Glomerular visceral epithelial cell (primary cell): ENCODE data around the gene OR51A2.
"Not testable (repeated sequence)": the region's sequence is repeated elsewhere in the genome, so short reads cannot be mapped to it uniquely, and the experiment has no call there.

Experiments used
- DNase-seq: peaks from one replicate; pipeline ENCODE4 v3.0.0-alpha.2; 2016; ENCODE audit errors: extremely low spot score

The OR51A2 gene, protein sequence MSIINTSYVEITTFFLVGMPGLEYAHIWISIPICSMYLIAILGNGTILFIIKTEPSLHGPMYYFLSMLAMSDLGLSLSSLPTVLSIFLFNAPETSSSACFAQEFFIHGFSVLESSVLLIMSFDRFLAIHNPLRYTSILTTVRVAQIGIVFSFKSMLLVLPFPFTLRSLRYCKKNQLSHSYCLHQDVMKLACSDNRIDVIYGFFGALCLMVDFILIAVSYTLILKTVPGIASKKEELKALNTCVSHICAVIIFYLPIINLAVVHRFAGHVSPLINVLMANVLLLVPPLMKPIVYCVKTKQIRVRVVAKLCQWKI

DNA sequence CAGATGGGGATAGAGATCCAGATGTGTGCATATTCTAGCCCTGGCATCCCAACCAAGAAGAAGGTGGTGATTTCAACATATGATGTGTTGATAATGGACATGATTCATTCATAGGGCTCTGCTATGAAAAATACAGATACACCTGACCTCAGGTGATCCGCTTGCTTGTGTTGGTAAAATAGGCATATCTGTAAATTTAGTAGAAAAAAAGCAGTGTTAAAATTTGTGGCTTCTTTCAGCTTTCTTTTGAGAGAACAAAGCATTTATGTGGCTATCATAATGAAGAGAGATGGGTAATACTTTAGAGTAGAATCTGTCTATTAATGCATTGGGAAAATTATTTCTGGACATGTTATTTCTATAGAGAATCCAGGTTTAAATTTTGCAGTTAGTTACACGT, at the start of gene OR51A2:
Gene OR51A2 (minus strand): TSS at position 101 of the 400 bp plus-strand sequence. CDS start 0 bp downstream, at position 101.
- not testable (repeated sequence) for DNase-seq

DNA sequence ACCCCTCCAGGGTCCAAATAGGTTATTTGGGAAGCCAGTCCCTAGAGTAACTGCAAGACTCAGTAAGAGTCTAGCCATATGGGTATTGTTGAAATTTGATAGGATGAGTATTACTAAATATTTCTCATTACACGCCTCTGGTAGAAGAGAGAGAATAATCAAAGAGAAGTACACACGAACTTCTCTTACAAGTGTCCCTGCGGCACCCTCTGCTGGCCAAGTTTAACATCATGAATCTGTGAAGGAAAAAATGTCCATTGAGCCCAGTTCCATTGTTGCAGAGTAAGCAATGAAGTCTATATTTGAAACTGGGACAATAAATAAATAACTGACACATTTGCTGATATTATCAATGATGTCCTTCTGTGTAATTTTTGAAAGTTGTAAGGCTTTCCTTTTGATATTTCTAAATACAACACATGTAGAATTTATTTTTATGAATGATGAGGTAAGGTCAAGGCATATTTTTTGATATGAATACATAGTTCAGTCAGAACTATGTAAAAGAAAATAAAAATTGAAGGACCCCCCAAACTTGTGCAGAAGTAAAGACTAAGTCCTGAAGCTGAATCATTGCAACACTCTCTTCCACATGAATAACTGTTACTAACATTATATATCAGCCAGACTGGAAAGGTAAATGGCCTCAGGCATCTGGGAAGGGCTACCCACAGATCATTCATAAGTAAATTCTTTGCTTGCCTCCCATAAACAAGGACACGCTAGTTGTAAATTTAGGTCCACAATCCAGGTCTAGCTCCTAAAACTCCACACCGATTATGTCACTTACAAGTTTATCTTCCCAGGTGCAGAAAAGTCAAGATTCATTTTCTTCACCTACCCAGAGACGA, 49.1 kb upstream of the OR51A2 start:
- DNase-seq: peak; percentile 44

DNA sequence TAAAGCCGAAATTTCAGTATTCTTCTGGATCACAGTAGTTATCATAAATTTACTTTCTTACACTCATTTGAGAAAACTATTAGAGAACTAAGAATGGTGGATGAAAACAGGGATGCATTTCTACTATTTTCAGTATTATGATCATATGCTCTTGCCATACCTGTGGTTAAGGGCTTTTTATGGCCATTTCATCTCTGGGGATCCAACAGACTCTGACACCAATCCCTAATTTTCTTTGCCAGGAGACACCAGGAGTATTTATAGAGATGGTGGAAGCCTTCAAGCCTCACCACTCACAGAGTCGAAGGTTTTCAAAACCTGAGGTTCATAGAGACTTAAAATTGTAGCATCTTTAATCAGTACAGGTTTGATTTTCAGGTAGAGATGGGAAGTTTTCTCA, 39.0 kb upstream of the OR51A2 start, which contains the start of gene OR51L1:
Gene OR51L1 (plus strand): TSS at position 301 of the 400 bp plus-strand sequence. CDS start 4,132 bp downstream, outside the sequence.
- DNase-seq: no peak

DNA sequence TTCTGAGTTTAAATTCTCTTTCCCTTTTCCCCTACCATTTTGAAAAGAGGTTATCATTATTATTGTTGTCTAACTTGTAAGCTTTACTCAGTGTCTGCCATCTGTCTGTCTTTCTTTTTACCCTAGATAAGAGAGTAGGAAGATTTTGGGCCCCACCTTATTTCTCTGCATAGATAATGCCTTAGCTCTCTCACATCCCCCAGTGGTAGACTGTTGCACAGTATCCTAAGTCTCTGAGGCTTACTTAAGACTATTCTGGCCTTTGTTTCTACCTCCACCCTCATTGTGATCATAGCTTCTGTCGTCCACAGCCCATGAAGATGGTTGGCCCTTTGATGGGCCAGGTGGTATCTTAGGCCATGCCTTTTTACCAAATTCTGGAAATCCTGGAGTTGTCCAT, 35.5 kb upstream of the OR51A2 start:
- DNase-seq: no peak

DNA sequence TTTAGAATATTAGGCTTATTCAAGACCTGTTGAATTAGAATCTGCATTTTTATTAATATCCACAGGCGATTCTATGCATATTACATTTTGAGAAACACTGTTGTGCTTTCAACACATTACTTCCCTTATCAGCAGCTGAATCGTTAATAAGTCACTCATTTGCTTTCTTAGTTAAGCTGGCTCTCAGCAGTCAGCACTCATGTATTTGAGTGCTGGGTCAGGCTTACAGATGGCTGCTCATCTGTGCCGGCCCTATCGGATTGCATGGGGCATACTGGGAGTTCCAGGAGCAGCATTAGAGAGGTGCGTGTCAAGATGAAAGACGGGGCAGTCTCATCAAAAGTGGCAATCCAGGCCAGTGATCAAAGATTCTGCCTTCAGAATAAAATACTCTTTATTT, 28.3 kb upstream of the OR51A2 start:
- DNase-seq: peak; percentile 44

DNA sequence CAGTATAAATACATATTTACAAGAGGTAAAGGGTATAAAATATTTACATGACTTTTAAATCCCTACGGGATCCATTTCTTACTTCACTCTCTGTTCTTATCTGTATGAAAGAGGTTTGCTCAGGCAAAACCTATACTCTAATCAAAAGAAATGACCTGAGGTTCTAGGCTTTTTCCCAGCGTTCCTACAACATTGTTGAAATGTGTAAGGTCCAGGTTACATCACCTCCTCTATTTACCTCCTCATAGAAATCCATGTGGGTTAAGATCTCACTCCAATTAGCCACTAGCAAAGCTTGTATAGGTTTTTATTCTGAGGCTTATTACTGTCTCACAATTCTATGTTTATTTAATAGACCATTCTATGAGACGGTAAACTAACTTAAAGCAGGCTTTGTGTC, 27.2 kb upstream of the OR51A2 start:
- DNase-seq: no peak

DNA sequence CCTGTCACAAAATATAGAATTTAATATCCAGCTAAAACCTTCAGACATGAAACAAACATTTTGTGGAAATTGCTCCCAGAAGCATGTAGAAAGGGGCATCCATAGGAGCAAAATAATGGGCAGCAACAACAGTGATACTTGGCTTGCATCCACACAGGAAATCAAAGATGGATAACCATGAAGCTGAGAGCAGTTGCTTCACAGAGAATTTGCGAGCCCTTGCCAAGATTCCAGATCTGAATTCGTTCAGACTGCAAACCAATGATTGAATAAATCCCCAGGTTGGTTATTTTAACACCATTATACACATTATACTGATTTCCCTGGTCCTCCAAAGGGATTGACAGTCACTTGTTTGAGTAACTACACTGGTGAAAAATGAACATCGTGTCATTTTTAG, 23.5 kb upstream of the OR51A2 start:
- DNase-seq: no peak

DNA sequence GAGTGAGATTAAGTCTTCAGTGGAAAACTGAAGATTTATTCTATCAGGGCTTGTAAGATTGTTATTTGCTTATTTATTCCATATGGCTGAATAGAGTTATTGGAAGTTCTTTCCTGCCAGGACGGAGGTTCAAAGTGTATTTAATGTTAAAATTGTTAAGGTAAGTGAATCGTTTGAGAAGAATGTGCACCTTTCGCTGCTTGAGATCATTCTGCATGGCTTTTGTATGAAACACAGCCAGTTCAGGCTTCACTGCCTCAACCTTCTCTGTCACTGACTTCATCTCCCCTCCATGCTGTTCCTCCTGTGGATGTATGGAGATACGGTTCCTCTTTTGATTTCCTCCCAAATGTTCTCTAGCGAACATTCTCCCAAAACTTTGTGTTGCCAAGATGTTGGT, 19.9 kb upstream of the OR51A2 start:
- DNase-seq: no peak

DNA sequence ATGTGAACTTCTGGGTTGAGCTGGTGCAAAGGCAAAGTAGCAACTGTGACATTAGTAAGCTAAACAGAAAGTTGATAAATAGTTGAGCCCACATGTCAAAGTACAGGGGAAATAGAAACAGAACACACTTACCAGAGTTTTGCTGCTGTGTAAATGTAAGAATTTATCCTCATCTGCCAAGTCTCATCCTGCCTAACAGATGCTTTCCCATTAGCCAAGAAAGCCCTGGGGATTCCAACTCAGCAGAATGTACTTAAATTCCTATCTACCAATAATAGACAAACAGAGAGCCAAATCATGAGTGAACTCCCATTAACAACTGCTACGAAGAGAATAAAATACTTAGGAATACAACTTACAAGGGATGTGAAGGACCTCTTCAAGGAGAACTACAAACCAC, 7.3 kb upstream of the OR51A2 start:
- DNase-seq: no peak

DNA sequence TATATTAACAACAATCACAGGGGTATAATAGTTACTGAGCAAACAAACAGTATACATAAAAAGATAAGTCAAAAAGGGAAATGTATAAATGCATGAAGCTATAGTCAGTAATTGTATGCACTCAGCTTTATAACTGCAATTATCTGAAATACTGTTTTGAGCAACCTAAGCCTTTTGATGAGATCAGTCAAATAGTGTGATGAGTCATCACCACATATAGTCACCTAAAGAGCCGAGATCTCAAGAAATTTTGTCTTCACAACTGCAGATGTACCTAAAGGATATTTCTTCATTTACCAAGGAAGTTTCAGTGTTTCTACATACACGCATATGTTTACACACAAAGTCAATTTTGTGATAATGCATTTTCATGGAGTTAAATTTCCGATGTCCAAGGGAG, 5.4 kb upstream of the OR51A2 start:
- no peak for DNase-seq

DNA sequence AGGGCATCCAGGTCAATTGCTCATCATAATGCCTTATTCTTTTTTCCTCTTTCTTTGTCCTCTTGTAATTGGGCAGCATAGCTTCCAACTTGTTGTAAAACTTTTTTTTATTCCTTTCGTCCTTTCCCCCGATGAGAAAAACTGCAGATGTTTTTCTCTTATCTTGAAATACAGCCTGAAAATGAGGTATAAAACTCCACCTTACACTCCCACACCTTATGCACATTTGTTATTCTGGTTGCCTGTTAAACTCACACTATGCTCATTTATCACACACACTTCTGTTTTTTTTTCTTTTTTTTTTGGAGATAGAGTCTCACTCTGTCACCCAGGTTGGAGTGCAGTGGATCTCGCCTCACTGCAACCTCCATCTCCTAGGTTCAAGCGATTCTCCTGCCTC, 1.9 kb upstream of the OR51A2 start:
- no peak for DNase-seq

DNA sequence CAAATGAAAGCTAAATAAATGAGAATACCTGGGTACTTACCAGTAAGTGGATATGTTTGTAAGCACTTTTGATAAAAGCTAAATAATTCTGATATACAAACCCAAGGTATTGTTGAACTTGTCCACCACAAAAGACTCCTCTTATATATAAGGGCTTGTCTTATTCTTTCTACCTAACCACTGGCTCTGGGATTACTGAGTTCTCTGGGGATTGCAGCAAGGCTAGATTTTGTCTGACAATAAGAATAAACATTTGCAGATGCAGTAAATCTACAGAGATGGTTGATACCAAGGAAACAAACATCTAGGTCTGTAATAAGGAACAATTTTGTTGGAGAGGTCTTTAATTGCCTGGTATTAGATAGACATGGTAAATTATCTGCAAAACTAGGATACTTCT, 8.0 kb downstream of the OR51A2 start, which contains the start of gene OR51A4:
Gene OR51A4 (minus strand): TSS at position 101 of the 400 bp plus-strand sequence. CDS start 505 bp downstream, outside the sequence.
- DNase-seq: no peak

DNA sequence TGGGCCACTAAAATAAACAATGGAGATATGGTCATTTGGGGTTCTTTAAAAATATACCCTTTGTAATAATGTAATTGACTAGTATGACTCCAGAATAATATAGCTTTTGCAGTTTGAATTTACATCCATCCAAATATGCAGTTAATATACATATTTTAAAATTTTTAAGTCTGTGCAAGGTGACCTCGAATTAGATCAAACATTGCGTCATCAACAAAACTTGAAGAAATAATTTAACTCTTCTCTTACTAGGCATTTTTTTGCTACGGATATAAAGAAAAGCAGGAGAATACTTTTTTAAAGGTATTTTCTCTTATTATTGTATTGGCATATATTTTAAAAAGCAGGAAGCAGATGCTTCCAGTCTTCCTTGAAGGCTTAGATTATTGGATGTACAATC, 18.8 kb downstream of the OR51A2 start:
- DNase-seq: no peak

DNA sequence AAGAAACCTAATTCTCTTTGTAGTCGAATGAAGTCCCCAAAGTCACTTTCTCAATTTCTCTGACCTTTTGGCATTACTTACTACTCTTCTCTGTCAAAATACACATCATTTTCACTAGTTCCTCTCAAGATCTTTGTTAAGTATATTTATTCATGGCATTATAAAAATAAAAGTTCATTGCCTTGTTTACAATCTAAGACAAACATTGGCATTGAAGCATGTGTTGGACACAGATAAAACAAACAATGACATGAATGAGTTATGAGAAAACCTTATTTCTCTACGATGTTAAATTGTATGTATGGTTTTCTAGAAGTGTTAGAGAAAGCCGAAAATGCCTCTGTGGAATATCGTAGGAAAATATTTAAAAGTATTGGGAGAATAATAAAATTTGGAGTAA, 22.8 kb downstream of the OR51A2 start:
- no peak for DNase-seq

DNA sequence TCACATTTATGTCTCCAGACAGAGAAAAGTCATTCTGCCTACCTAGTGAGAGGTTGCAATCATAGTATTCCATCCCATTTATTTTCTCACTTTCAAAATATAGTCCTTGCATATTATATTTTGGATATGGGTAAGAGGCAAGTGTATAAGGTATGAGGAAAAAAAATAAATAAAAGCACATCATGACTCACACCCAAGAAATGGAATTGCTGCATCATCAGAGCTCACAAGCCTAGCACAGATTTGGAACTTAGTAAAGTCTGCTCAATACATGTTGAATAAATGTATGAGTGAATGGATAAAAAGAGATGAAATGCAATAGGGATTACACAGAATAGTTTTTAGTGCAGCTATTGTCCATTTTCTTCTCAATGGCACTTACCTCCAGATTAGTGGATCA, 28.9 kb downstream of the OR51A2 start:
- DNase-seq: no peak

DNA sequence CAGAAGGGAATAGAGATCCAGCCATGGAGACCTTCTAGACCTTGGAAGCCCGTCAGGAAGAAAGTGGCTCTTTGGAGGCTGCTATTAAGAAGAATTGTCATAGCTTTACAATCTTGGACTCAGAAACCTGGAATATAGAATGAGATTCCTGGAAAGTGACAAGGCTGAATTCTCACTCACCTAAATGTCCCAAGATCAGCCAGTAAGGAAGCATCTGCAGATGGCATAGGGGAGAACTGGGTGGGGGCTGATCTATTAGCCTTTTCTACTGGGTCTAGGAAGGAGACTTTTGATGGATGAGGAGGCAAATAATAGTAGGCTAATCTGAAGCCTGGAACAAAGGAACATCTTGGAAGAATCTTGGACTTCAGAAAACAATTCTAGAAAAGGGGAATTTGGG, 31.3 kb downstream of the OR51A2 start, which contains the start of gene OR51G1:
Gene OR51G1 (minus strand): TSS at position 101 of the 400 bp plus-strand sequence. CDS start 0 bp downstream, at position 101.
- no peak for DNase-seq

DNA sequence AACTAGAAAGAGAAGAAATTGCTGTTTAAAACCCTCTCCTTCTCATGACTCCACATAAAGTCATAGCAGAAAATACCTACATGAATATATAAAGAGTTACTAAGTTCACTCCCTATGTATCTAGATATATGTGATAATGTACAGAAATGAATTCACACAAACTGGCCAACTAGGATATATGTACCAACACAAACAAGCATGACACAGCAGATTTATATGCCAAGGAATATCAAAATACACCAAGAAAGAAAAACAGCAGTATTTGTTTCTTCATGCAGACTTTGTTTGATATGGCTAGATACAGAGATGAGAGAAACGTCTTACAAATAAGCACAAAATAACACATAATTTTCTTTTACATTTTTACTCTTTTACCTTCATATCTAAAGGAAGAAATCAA, 33.2 kb downstream of the OR51A2 start:
- no peak for DNase-seq

DNA sequence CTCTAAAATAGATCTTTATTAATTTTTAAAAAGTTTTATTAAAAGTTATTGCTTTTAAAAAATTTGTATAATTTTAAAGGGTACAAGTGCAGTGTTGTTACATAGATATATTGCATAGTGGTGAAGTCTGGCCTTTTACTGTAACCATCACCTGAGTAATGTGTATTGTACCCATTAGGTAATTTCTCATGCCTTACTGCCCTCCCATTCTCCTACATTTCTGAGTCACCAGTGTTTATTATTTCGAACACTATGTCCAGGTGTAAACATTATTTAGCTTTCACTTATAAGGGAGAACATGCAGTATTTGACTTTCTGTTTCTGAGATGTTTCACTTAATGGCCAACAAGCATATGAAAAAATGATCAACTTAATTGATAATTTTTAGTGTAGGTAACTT, 33.7 kb downstream of the OR51A2 start:
- no peak for DNase-seq

DNA sequence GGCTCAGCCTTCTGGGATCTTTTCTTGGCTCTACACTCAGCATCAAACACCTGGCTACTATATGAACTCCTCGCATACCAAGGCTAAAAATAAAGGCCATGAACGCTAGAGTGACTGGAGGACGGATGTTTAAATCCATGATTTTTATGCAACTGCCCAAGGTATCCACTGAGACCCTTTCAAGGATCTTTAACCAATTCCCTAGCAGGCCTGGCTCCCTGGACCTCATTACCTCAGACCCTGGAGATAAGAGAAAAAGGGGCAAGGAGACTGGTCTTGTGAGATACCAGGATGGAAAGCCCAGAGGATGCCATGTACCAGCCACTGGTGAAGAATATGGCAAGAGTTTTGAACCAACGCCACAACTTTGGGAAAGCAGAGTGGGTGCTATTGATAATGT, 36.3 kb downstream of the OR51A2 start, which contains the start of gene OR51G2:
Gene OR51G2 (minus strand): TSS at position 101 of the 400 bp plus-strand sequence. CDS start 3,687 bp downstream, outside the sequence.
- no peak for DNase-seq

DNA sequence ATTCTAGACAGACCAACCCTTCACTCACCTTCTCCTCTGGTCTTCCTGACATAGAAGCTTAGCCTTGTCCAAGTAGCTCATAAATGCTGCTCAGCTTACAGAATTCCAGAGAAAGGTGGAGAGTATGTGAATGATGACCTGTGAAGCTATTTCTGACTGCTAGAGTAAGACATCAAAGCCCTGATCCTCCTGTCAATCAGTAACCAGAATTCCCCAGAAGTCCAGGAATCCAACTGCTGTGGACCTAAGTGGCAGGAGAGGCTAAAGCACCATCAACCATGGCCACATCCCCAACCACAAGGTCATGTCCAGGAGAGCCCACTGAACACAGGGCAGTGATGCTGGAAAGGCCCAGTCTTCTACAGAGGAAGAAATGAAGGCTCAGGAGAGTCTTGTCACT, 38.9 kb downstream of the OR51A2 start:
- DNase-seq: no peak
